Measurements from ENCODE around the gene SPATA20.
A peak's percentile ranks its signal among the peaks of the same experiment; 100 is the strongest.

The SPATA20 gene

DNA sequence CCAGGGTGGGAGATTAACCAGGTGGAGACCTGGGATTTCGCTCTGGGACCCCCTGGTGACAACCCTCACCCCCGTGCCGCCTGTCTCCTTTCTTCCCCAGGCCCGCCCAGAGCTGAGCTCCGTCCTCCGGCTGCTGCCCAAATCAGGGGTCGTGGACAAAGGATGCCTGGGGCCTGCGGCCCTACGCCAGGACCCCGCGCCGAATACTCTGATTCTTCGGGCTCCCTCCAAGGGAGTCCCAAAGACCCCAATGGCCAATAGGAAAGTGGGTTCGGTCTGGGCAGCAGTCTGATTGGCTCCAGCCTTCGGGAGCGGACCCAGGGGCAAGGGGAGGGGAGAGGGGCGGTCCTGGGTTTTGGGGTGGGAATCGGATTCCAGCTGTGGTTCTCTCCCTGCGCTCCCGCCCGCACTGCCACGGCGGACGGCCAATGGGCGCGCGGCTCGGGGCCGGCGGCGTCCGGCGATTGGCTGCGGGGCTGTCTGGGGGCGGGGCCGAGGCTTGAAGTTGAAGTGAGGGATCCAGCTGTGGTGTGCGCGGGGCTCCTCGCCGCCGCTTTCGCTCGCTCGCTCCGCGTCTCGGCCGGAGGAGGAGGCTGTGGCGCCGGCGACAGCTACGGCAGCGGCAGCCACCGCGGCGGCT is 13.3 kb downstream of the SPATA20 start, which contains the start of gene CACNA1G:
TSS of gene CACNA1G (plus strand) at position 531 of the 640 bp plus-strand sequence. CDS start 745 bp downstream, outside the sequence.
- peak; percentile 79 for DNase-seq

DNA sequence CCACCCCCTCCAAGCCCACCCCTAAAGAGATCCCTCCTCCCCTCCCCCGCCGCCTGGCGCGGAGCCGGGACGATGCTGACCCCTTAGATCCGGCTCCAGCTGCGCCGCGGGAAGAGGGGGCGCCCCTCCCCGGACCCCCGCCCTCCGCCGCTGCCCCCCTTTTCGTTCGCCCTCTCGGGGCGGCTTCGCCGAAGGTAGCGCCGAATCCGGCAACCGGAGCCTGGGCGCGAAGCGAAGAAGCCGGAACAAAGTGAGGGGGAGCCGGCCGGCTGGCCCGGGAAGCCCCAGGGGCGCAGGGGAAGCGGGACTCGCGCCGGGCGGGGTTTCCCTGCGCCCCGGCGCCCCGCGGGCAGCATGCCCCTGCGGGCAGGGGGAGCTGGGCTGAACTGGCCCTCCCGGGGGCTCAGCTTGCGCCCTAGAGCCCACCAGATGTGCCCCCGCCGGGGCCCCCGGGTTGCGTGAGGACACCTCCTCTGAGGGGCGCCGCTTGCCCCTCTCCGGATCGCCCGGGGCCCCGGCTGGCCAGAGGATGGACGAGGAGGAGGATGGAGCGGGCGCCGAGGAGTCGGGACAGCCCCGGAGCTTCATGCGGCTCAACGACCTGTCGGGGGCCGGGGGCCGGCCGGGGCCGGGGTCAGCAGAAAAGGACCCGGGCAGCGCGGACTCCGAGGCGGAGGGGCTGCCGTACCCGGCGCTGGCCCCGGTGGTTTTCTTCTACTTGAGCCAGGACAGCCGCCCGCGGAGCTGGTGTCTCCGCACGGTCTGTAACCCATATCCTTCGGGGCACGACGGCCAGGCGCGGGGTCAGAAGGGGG is 14.2 kb downstream of the SPATA20 start:
- DNase-seq, result peak; percentile 5

DNA sequence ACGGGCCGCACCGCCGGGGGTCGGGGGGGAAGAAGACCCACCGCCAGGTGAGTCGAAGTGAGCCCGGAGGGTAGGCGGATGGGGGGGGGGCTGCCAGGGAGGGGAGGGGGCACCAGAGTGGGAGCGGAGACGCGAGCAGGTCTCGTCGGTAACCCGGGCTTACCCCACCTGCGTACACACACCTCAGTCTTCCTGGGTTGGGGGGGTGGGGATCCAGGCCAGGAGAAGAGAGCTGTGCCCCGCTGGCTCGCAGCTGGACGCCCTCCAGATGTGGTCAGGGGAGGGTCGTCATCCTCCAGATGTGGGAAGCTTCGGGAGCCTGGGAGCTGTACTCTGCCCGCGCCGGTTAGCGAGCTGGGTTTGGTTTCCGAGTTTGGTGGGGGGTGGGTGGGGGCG is 14.8 kb downstream of the SPATA20 start:
- no peak for DNase-seq

DNA sequence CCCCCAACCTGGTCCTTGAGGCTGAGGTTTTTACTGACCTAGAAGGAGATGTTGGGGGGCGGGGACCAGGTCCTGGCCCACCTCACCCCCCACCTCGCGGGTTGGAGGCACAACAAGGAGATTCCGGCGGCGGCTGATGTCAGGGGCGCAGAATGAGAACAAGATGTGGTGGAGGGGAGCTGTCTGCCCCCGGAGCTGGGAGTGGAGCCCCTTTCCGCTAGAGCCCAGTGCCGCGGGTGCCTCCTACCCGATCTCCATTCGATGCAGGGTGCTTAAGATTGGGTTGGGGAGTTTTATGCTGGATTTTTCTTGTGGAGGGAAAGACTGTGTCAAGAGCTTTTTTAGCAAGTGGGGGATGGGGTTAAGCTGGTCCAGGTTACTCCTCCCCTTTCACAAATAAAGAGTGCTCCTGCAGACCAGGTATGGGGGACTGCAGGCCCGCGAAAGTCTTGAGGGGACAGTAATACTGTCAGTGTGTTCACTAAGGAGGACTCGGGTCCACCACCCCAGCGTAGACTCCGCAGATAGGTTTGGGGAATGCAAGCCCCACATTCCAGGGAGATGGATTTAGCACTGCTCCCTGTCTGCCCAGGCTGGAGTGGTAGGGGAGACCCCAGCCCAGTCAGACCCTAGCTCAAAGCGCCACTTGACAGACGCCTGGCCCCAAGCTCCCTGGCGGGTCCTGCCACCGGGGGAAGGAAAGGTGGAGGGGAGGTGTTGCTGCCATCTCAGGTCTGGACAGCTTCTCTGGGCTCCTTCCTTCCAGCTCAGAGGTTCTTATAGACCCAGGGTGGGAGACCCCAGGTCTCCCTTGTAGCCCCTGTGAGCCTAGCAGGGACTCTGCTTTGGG is 15.5 kb downstream of the SPATA20 start:
- no peak for DNase-seq

DNA sequence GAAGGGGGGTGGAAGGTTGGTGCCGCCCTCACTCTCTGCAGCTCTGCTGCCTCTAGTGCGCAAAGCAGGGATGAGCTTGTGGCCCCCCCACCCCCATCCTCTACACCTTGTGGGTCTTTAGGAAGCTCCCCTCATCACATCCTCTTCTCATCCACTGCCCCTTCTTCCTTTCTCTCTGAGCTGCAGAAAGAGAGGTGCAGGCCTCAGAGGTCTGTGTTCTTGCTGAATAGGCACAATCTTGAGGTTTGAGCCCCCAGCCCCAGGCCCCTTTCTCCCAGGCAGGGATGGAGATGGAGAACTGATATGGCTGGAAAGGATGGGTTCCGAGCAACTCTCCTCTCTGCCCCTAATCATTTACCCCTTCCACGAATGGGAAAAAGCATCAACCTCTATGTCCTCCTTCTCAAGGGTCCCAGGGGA is 16.1 kb downstream of the SPATA20 start:
- no peak for DNase-seq

DNA sequence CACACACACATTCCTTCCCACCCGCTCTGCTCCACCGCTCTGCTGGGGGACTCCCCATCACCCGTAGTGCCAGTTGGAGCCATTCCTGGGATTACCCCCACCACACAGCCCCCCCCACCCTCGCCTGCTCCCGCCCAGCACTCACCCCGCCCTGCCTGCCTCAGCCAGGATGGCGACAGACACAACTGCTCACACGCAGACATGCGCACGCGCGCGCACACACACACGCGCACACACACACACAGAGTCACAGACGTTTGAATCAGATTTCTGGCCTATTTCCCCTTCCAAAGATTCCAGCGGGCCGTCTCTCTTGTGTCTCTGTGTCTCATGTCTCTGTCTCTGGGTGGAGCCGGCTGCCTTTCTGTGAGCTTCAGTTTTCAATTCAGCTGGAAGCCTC is 17.9 kb downstream of the SPATA20 start:
- DNase-seq, result no peak

DNA sequence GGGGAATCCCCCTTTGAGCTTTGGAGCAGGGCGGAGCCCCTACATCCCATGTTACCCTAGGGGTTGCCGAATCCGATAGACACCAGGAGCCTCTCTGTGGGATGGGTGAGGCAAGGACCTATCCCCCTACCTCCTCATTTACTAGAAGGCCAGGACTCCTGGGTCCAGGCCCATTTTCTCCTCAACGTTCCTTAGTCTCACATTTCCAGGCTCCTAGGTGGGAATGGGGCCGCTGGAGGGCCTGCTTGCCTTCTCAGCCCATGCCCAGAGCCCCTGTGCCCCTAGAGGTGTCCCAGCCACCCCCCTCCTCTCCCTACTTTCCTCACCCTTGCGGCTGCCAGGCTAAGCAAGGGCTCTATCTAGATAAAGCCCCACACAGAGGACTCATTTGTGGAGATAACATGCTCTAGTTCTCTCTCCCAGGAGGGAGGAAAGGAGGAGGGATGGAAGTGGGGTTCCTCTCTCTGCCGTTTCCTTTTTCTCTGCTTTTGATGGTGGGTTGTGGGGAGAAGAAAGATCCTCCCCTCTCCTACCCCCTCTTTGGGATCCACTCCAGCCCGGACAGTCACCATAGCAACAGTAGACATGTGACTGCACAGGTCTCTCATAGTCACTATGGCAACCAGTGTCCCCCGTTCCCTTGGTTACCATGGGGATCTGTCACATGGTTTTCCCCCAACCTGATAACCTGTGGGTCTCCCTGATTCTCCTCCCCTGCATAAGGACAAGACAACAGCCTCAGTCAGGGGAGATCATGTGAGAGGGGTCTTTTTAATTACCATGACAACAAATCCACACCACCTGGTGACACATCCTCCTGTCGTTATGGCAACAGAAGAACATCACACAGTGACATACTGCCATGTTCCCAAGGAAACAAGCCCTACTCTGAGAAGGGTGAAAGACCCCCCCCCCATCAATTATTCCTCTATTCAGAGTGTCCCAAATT is 18.7 kb downstream of the SPATA20 start:
- DNase-seq, result peak; percentile 47

DNA sequence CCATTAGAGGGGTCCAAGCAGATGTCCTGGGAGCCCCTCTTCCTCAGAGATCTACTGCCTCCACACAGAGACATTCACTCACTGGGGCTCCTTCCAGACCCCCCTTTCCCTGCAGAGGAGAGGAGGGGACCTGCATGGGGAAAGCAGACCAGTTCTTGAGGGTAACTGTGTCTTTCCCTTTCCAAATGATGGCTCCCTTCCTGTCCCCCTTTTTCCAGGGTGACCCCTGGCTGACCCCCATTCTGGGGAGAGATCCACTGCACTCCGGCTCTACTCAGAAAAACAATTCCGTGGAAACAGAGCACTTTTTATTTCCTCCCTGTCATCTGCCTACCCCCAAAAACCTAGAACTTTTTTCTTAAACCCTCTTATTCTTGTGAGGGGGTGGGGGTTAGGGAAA is 19.9 kb downstream of the SPATA20 start:
- DNase-seq, result no peak

DNA sequence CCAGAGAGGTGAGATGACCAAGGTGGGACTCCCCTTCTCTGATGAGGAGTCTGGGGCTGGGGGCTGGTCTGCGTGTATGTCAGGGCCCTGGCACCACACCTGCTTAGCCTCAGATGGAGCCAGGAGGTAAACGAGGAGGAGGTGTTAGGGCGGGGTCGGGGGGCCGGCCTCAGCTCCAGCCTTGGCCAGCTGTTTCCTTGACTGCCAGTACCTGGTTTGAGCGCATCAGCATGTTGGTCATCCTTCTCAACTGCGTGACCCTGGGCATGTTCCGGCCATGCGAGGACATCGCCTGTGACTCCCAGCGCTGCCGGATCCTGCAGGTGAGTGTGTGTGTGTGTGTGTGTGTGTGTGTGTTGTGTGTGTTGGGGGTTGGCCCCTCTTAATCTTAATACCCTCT is 21.7 kb downstream of the SPATA20 start:
- no peak for DNase-seq

DNA sequence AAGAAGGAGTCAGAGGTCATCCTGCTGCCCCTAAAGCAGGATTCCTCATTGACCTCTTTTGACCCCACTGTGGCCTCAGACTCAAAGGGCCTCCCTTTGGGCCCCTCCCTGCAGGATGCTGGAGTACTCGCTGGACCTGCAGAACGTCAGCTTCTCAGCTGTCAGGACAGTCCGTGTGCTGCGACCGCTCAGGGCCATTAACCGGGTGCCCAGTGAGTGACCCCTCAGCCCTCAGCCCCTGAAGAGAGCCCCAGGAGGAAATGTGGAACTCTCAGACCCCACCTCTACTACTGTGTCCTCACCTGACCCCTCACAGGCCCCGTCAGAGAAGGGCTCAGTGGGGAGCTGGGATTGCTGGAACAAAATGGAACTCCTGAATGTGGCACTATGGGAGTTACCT is 22.6 kb downstream of the SPATA20 start:
- no peak for DNase-seq

DNA sequence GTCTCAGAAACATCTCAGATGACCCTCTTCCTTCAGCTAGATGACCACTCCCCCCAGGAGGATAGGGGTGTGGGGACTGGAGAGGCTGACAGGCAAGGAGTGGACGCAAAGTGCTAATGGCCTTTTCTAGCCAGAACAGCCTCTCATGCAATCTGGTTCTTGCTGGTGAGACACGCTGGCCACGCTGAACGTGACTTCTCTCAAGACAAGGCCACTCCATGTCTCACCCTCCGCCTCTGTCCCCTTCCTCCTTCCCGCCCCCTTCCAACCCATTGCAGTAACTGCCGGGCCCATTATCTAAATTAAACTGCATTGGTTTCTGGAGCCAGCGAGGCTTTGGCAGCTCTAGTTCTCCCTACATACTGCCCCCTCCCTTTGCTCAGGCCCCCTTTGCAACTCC is 23.1 kb downstream of the SPATA20 start:
- DNase-seq, result no peak

DNA sequence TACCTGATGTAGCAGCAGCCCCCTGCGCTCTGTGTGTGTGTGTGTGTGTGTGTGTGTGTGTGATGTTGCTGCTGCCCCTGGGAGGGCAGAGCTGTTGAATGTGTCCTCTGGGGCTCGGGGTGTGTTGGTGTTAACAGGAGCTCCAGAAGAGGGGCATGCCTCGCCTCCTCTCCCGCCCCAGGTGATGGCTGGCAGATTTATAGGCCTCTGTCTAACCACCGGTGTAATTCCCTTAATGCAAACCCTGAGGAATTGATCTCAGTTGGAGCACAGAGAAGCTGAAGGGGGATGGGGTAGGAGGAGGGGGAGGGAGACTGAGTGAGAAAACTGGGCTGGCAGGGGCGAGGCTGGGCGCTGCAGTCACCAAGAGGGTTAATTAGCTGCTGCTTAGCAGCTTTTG is 23.6 kb downstream of the SPATA20 start:
- DNase-seq, result no peak

DNA sequence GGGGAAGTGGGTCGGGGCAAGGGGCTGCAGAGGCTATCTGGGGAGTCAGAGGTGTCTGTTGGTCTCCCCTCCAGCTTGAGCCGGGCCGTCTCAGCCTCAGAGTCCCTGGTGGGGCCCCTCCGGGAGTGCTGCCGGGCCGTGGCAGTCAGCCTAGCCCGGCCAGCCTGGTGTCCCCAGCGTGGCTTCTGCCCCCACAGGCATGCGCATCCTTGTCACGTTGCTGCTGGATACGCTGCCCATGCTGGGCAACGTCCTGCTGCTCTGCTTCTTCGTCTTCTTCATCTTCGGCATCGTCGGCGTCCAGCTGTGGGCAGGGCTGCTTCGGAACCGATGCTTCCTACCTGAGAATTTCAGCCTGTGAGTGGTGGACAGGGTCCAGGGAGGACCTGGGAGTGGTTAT is 24.7 kb downstream of the SPATA20 start:
- DNase-seq, result no peak

DNA sequence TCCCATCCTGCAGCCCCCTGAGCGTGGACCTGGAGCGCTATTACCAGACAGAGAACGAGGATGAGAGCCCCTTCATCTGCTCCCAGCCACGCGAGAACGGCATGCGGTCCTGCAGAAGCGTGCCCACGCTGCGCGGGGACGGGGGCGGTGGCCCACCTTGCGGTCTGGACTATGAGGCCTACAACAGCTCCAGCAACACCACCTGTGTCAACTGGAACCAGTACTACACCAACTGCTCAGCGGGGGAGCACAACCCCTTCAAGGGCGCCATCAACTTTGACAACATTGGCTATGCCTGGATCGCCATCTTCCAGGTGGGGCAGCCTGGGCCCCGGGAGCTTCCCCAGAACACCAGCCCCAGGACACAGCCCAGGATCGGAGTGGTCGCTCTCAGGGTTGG is 25.6 kb downstream of the SPATA20 start:
- no peak for DNase-seq

DNA sequence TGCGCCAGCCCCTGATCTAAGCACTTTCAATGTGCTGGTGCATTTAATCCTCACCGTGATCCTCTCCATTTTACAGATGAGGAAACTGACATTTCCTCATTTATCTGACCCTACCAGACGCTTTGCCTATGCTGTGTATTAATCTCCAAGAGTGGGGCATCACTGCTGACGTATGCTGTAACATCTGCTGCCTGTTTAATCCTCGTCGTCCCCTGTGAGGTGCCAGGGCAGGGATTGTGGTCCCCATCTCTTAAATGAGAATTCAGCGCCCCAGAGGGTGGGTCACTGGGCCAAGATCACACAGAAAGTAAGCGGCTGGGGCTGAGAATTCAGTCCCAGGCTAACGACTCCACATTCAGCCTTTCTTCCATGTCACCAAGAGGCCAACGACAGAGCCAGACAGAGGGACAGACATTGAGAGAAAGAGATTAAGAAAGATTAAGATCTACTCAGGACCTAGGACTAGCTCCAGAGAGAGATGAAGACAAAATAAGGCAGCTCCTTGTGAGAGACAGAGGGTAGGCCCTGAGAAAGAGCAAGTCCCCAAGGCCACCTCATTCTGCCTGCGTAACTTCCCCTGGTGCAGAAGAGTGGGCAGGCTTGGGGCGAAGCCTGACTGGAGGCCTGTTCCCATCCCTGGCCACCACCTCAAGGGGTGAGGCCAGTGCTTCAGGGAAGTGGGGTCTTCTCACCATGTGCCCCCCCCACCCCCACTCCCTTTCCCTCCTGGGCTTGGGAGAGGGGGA is 27.1 kb downstream of the SPATA20 start:
- DNase-seq, result no peak

DNA sequence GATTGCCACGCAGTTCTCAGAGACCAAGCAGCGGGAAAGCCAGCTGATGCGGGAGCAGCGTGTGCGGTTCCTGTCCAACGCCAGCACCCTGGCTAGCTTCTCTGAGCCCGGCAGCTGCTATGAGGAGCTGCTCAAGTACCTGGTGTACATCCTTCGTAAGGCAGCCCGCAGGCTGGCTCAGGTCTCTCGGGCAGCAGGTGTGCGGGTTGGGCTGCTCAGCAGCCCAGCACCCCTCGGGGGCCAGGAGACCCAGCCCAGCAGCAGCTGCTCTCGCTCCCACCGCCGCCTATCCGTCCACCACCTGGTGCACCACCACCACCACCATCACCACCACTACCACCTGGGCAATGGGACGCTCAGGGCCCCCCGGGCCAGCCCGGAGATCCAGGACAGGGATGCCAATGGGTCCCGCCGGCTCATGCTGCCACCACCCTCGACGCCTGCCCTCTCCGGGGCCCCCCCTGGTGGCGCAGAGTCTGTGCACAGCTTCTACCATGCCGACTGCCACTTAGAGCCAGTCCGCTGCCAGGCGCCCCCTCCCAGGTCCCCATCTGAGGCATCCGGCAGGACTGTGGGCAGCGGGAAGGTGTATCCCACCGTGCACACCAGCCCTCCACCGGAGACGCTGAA is 28.7 kb downstream of the SPATA20 start:
- DNase-seq, result no peak

DNA sequence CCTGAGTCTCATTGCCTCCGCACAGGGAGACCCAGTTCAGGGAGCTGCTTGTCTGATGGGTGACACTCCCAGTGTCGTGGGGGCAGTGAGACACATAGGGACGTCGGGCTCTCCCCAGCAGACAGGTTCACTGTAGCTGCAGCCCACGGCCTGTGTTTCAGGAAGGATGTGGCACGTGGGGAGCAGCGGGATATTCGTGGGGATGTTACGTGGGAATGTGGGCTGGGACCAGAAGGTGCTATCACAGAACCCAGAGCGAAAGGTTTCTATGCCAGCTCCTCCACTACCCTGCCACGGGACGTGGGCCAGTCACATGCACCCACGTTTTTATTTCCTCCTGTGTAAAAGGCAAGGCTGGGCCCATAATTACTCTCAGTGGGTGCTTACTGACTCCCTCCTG is 29.9 kb downstream of the SPATA20 start:
- no peak for DNase-seq

DNA sequence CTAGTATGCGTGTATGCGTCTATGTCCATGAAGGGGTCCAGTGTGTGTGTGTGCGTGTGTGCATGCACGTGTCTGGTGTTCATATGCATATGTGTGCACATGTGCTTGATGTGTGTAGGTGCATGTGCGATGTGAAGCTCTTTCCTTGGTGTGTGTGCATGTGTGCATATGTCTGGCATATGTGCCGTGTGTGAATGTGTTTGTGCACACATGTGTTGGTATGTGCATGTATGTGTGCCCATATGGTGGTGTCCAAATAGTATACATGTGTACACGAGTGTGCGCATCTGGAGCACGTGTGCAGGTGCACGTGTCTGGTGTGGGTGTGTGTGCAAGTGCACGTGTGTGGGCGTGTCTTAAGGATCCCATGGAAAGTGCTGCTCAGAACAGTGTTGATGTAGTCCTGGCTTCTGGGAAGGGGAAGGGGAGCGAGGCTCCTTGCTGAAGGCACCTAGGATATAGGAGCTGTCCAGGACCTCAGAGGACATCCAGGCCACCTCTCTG is 30.5 kb downstream of the SPATA20 start:
- DNase-seq, result no peak

DNA sequence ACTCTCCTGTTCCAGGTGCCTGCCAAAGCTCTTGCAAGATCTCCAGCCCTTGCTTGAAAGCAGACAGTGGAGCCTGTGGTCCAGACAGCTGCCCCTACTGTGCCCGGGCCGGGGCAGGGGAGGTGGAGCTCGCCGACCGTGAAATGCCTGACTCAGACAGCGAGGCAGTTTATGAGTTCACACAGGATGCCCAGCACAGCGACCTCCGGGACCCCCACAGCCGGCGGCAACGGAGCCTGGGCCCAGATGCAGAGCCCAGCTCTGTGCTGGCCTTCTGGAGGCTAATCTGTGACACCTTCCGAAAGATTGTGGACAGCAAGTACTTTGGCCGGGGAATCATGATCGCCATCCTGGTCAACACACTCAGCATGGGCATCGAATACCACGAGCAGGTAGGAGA is 31.2 kb downstream of the SPATA20 start:
- no peak for DNase-seq

DNA sequence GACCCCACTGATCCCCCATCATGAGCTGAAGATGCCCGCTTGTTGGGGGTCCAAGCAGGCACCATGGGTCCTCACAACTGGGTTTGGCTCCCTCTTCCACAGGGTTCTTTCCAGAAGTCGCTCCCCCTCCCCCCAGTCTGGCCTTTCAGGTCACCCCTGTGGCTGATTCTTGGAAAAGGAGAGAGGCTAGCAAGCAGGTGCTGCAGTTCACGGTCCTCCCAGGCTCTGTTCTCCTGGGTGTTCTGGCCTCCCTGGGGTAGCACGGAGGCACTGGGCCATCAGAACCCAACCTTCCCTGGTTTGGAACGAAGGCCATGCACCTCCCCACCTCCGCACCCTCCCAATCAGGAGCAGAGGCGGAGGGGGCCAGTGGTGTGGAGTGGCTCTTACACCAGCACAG is 32.4 kb downstream of the SPATA20 start:
- DNase-seq, result no peak

DNA sequence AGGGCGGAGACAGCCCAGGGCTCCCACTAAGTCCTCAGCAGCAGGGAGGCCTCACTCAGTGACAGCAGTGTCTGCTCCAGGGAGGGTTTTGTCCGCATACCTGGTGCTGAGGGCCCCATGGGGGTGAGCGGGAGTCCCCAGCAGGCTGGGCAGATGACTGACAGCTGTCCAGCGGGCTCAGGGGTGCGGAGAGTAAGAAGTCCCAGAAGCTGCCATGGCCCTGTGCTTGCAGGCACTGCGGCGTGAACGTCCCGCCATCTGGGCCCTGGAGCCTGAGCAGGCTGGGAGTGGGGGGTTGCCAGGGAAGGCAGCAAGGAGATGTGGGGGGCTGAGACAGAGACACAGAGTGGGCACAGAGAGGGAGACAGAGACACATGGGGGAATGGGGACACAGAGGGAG is 33.7 kb downstream of the SPATA20 start:
- no peak for DNase-seq
